HepG2 (cell line): ENCODE results near the gene SMAD3. TPM values are rescaled to one million over a fixed set of nuclear protein-coding genes. Genes with fewer than 3 reads are reported as not detected.

Source experiments
- ATAC-seq: fragments of 200-7000 bp; cut with Tn5 transposase; 3 replicates; pipeline ENCODE4 v1.9.1; 2020; ENCODE audit warnings: mild to moderate bottlenecking, moderate library complexity
- BruUV-seq: library from RNA; stranded (reverse); fragments of 400-500 nt; replicated peaks from 2 replicates; lab custom pipeline; 2021; lab: Mats Ljungman, UMichigan
- CTCF ChIA-PET: fragments of 300-600 bp; formaldehyde crosslinking; extraction: SDS; loops from one replicate; lab custom pipeline; 2021; ENCODE audit warnings: low total read pairs, inconsistent platforms, low intra/inter-chr PET ratio; lab: Yijun Ruan, JAX
- POLR2A ChIA-PET: fragments of 350-600 bp; sonication (Branson Sonifier 250); formaldehyde crosslinking; loops from one replicate; lab custom pipeline; 2020; ENCODE audit warnings: antibody characterized with exemption, inconsistent platforms; lab: Yijun Ruan, JAX
- DNase-seq: peaks from one replicate; pipeline ENCODE4 v3.0.0-alpha.2; 2015; ENCODE audit warnings: low spot score
- FAIRE-seq: peaks from 3 replicates; lab custom pipeline; 2011; peaks lifted over from hg19 to GRCh38; lab: Jason Lieb, UNC
- H2AFZ ChIP-seq: one replicate; pipeline ENCODE4 v1.6.1; 2011; ENCODE audit warnings: low read length, inconsistent platforms
- H3K27ac ChIP-seq: fragments of 300-600 bp; 3 replicates; pipeline ENCODE4 v1.8.0; 2011; ENCODE audit warnings: mixed run types, mild to moderate bottlenecking, mixed read lengths, low read length, inconsistent platforms; ENCODE audit not compliant: insufficient read depth; ENCODE audit errors: extremely low read length
- H3K27me3 ChIP-seq, 2 experiments: fragments of 200-600 bp in 1 of 2; 2 replicates in 1 of 2; 3 replicates in 1 of 2; pipeline versions ENCODE4 v1.6.0 to v1.8.0; 2011; ENCODE audit warnings: low read length in 2 of 2, mild to moderate bottlenecking in 2 of 2, moderate library complexity in 2 of 2, inconsistent platforms in 1 of 2; ENCODE audit not compliant: insufficient read depth in 2 of 2, control insufficient read depth in 1 of 2
- H3K36me3 ChIP-seq, 2 experiments: fragments of 200-600 bp in 1 of 2; replicated peaks in 1 of 2; 2 replicates in 1 of 2; 3 replicates in 1 of 2; pipeline versions ENCODE4 v1.5.1 to v1.8.0; 2011; ENCODE audit warnings: low read length in 2 of 2, inconsistent platforms in 1 of 2; ENCODE audit not compliant: insufficient read depth in 2 of 2, control insufficient read depth in 1 of 2
- H3K4me1 ChIP-seq: 2 replicates; pipeline ENCODE4 v1.5.1; 2012; ENCODE audit warnings: low read length, inconsistent platforms; ENCODE audit not compliant: insufficient read depth
- H3K4me2 ChIP-seq: 2 replicates; pipeline ENCODE4 v1.6.0; 2011; ENCODE audit warnings: low read depth, low read length, inconsistent platforms
- H3K4me3 ChIP-seq, 3 experiments: fragments of 200-600 bp in 1 of 3; sonication (generic), shearing (Covaris generic) in 1 of 3; replicated peaks in 1 of 3; 2 replicates each; pipeline ENCODE4 v1.5.1; 2011 to 2016; ENCODE audit warnings: low read length in 3 of 3, inconsistent platforms in 2 of 3, low read depth in 2 of 3, mild to moderate bottlenecking in 2 of 3, control low read depth in 1 of 3, mixed read lengths in 1 of 3; ENCODE audit not compliant: insufficient read depth in 1 of 3
- H3K79me2 ChIP-seq: one replicate; pipeline ENCODE4 v1.6.1; 2011; ENCODE audit warnings: low read length, inconsistent platforms; ENCODE audit not compliant: insufficient read depth
- H3K9ac ChIP-seq: 2 replicates; pipeline ENCODE4 v1.6.0; 2011; ENCODE audit warnings: mild to moderate bottlenecking, low read depth, low read length, inconsistent platforms; ENCODE audit not compliant: insufficient read depth
- H3K9me3 ChIP-seq: 2 replicates; pipeline ENCODE4 v1.5.1; 2012; ENCODE audit warnings: mild to moderate bottlenecking, low read length
- H4K20me1 ChIP-seq: 2 replicates; pipeline ENCODE4 v1.6.0; 2011; ENCODE audit warnings: inconsistent platforms, mild to moderate bottlenecking, low read length, moderate library complexity; ENCODE audit not compliant: insufficient read depth
- FLYWCH1 ChIP-seq: sonication (generic); formaldehyde crosslinking; IDR thresholded peaks from 2 replicates; pipeline ENCODE4 v1.8.1; 2023; ENCODE audit warnings: mild to moderate bottlenecking, missing genetic modification reagents
- POLR2A ChIP-seq, 2 experiments: IDR thresholded peaks; 2 replicates each; pipeline ENCODE4 v1.6.1; 2011; ENCODE audit warnings: low read depth in 2 of 2, low read length in 2 of 2, mild to moderate bottlenecking in 1 of 2, moderate library complexity in 1 of 2; ENCODE audit not compliant: insufficient read depth in 1 of 2
- WGBS: methylation state at CpG from one replicate; pipeline ENCODE4 v1.1.6; 2017; ENCODE audit warnings: low lambda C conversion rate; 5-methylcytosine and 5-hydroxymethylcytosine counted together
- in situ Hi-C: cut with HindIII; loops from 2 replicates; pipeline ENCODE4 v1.10.0; 2017; ENCODE audit warnings: low pct_unique_long_range_greater_than_20kb; ENCODE audit not compliant: extremely low pct_ligation_motif_present
- intact Hi-C: fragments of 100-400 bp; cut with micrococcal nuclease; formaldehyde crosslinking; loops from one replicate; pipeline ENCODE4 v1.10.0; 2022; ENCODE audit not compliant: unreplicated experiment
- polyA plus RNA-seq, 8 experiments: library from polyadenylated mRNA; depleted of rRNA in 3 of 8; stranded (reverse) in 7 of 8; unstranded in 1 of 8; fragments of >200 nt; fragmentation: Illumina TruSeq in 4 of 8; extraction: Trizol in 4 of 8; gene quantifications; 2 replicates each; pipeline versions ENCODE4 v1.2.1 to v1.2.3, GENCODE V29; 2011 to 2016; ENCODE audit warnings: low read depth in 4 of 8, missing spikeins in 1 of 8, mixed read lengths in 1 of 8; ENCODE audit not compliant: insufficient read depth in 1 of 8
- total RNA-seq, 5 experiments: library from RNA; depleted of rRNA; stranded (reverse); fragments of >200 nt; fragmentation: Illumina TruSeq; extraction: Trizol; gene quantifications; 2 replicates each; pipeline ENCODE4 v1.2.3, GENCODE V29; 2016; ENCODE audit warnings: low read depth in 1 of 5
- TF ChIP-seq, protein P1 (sequence below): sonication (generic); formaldehyde crosslinking; IDR thresholded peaks from 2 replicates; pipeline ENCODE4 v1.4.0; 2020; ENCODE audit warnings: mild to moderate bottlenecking, low read depth, missing genetic modification reagents
- TF ChIP-seq, protein P2 (sequence below): sonication (generic); formaldehyde crosslinking; IDR thresholded peaks from 2 replicates; pipeline ENCODE4 v1.4.0; 2020; ENCODE audit warnings: missing genetic modification reagents

SMAD3 gene
- total and polyA plus RNA-seq, 2 of the 13 experiments (the other 11 are each of a cell fraction or from before 2014, with no cell fraction given): 8.6 to 56.3 TPM

DNA sequence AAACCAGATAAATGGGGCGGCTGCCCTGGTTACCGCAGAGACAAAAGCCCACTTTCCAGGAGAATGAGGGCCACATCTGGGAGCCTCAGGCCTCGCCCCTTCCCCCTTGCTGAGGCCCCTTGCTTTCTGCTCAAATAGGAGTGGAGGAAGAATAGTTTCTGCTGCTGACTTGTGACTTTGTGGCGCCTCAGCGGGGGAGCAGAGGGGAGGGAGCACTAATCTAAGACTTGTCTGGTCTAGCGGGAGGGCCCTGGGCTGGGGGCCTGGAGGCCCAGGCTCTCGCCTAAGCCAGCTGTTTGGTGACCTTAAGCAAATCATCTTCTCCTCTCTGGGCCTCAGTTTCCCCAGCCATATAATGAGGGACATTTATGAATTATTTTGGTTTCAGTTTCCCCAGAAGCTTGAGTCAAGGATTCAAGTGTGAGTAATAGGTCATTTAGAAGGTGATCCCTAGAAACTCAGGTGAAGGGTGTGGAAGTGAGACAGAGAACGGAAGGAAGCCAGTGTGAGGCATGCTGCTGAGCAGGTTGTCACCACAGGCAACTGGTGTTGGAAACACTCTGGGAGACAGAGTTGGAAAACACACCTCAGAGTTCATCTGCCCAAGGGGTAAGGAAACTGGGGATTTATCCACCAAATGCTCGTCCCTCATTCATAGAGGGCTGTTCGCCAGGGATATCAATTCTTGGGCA is 25.9 kb upstream of the SMAD3 start:
- intact Hi-C loops (no loop called here), in situ Hi-C loops (no loop called here)
- no peaks in the 10 kb centered on the region for H3K9me3 ChIP-seq
- H3K27ac ChIP-seq: no peak overlapping the region
- no peak for DNase-seq
- ChIA-PET POLR2A (interaction anchor here (1.0 kb wide), 1 partner anchor 9 kb away, joined by 3 read pairs; no protein-coding TSS in a partner anchor), CTCF (no interaction called here)
- H3K27me3 ChIP-seq: no peaks in the 10 kb centered on the region
- no peak overlapping the region for H3K4me2 ChIP-seq
- H4K20me1 ChIP-seq: no peaks in the 10 kb centered on the region; the same call in 1 of the 2 replicates
- no peak overlapping the region for H2AFZ ChIP-seq
- no peaks in the 10 kb centered on the region; a peak in 1 of 5 replicates for H3K36me3 ChIP-seq
- peaks cover 6% of the 10 kb centered on the region for H3K4me1 ChIP-seq
- 95% methylated on average over 7 of the region's 10 CpGs for WGBS
- H3K4me3 ChIP-seq: no peak overlapping the region
- no peaks in the 10 kb centered on the region for H3K79me2 ChIP-seq
- FAIRE-seq: no peak
- no TSS peak for BruUV-seq
- H3K9ac ChIP-seq: no peak overlapping the region
- no peak for ATAC-seq
- TF ChIP-seq, protein P1, sequence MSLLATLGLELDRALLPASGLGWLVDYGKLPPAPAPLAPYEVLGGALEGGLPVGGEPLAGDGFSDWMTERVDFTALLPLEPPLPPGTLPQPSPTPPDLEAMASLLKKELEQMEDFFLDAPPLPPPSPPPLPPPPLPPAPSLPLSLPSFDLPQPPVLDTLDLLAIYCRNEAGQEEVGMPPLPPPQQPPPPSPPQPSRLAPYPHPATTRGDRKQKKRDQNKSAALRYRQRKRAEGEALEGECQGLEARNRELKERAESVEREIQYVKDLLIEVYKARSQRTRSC (CRISPR knock-in tag): no peak
- TF ChIP-seq, protein P2, sequence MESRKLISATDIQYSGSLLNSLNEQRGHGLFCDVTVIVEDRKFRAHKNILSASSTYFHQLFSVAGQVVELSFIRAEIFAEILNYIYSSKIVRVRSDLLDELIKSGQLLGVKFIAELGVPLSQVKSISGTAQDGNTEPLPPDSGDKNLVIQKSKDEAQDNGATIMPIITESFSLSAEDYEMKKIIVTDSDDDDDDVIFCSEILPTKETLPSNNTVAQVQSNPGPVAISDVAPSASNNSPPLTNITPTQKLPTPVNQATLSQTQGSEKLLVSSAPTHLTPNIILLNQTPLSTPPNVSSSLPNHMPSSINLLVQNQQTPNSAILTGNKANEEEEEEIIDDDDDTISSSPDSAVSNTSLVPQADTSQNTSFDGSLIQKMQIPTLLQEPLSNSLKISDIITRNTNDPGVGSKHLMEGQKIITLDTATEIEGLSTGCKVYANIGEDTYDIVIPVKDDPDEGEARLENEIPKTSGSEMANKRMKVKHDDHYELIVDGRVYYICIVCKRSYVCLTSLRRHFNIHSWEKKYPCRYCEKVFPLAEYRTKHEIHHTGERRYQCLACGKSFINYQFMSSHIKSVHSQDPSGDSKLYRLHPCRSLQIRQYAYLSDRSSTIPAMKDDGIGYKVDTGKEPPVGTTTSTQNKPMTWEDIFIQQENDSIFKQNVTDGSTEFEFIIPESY (CRISPR knock-in tag): peak; percentile 70; the same call in 1 of the 2 replicates

DNA sequence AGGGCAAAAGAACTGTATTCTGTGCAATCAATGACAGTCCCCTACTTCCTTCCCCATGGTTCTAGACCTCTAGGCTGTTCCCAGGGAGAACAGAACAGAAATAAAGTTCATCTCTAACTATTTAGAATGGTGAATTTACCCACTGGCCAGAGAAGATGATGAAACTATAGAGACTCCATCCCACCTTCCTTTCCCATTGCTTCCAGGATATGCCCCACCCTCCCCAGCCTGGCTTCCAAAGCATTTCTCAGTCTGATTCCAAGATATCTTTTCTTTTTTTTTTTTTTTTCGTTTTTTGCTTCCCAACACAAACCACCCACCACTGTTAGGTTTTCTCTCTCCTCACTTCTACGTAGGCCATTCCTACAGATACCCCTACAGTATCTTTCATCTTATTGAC is 25.1 kb upstream of the SMAD3 start:
- no peak overlapping the region for H2AFZ ChIP-seq
- FAIRE-seq (no peak), DNase-seq (no peak), ATAC-seq (no peak)
- no peak overlapping the region for H3K4me2 ChIP-seq
- intact Hi-C loops (no loop called here), in situ Hi-C loops (no loop called here)
- no peaks in the 10 kb centered on the region for H3K9me3 ChIP-seq
- no TSS peak for BruUV-seq
- H3K27ac ChIP-seq: no peak overlapping the region
- H3K36me3 ChIP-seq: no peaks in the 10 kb centered on the region; a peak in 1 of 5 replicates
- H3K79me2 ChIP-seq: no peaks in the 10 kb centered on the region
- ChIA-PET CTCF (no interaction called here), POLR2A (no interaction called here)
- H3K4me1 ChIP-seq: no peaks in the 10 kb centered on the region
- H3K4me3 ChIP-seq: no peak overlapping the region
- WGBS: 95% methylated on average over 2 of the region's 2 CpGs
- H3K27me3 ChIP-seq: no peaks in the 10 kb centered on the region
- no peaks in the 10 kb centered on the region; the same call in 1 of the 2 replicates for H4K20me1 ChIP-seq
- 0 out of 4 replicates have a peak, but pooled peaks of 1 of the 2 experiments have one; percentile 5 for TF ChIP-seq POLR2A (IDR thresholded peaks at IDR 0.05; ENCODE audit: insufficient read depth in 1 of 2, low read depth in 2 of 2, low read length in 2 of 2)
- TF ChIP-seq FLYWCH1 (CRISPR knock-in tag): no peak
- H3K9ac ChIP-seq: no peak overlapping the region
